ENCODE results near the gene LTBP2.

- TF ChIP-seq, protein P1, sequence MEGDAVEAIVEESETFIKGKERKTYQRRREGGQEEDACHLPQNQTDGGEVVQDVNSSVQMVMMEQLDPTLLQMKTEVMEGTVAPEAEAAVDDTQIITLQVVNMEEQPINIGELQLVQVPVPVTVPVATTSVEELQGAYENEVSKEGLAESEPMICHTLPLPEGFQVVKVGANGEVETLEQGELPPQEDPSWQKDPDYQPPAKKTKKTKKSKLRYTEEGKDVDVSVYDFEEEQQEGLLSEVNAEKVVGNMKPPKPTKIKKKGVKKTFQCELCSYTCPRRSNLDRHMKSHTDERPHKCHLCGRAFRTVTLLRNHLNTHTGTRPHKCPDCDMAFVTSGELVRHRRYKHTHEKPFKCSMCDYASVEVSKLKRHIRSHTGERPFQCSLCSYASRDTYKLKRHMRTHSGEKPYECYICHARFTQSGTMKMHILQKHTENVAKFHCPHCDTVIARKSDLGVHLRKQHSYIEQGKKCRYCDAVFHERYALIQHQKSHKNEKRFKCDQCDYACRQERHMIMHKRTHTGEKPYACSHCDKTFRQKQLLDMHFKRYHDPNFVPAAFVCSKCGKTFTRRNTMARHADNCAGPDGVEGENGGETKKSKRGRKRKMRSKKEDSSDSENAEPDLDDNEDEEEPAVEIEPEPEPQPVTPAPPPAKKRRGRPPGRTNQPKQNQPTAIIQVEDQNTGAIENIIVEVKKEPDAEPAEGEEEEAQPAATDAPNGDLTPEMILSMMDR (IDR thresholded peaks at IDR 0.05; ENCODE audit: insufficient read depth, low read length) = no peak
- TF ChIP-seq POLR2AphosphoS5 (IDR thresholded peaks at IDR 0.05; ENCODE audit: low read depth) (no peak), GABPA (IDR thresholded peaks at IDR 0.05; ENCODE audit: low read depth) (no peak), REST (IDR thresholded peaks at IDR 0.05; ENCODE audit: insufficient replicate concordance, low read depth) (no peak), SPI1 (IDR thresholded peaks at IDR 0.05; ENCODE audit: borderline replicate concordance, low read depth) (no peak)
Measured at GRCh38 chr14:74464785-74465184, 147.3 kb downstream of the LTBP2 start.
